HEK293 (cell line): ENCODE measurements around the gene NEURL1.

Source experiments
- CTCF ChIA-PET: fragments of 350-600 bp; formaldehyde crosslinking; extraction: SDS; loops from one replicate; lab custom pipeline; 2021; ENCODE audit warnings: antibody characterized with exemption; lab: Yijun Ruan, JAX
- POLR2A ChIA-PET: fragments of 300-600 bp; formaldehyde crosslinking; extraction: SDS; loops from one replicate; lab custom pipeline; 2020; ENCODE audit warnings: antibody characterized with exemption, inconsistent platforms; lab: Yijun Ruan, JAX
- H3K27ac ChIP-seq: fragments of 200-500 bp; sonication (Bioruptor generic); 2 replicates; pipeline ENCODE4 v1.5.1; 2014; ENCODE audit warnings: low read depth, low read length, control low read depth, inconsistent platforms; ENCODE audit errors: extremely low read depth
- H3K36me3 ChIP-seq, 2 experiments: fragments of 200-500 bp in 1 of 2; sonication (Bioruptor generic) in 1 of 2; 1 replicate in 1 of 2; 2 replicates in 1 of 2; pipeline ENCODE4 v1.5.1; 2014 to 2017; ENCODE audit warnings: inconsistent platforms in 2 of 2, low read length in 2 of 2; ENCODE audit not compliant: control insufficient read depth in 2 of 2, insufficient read depth in 1 of 2
- H3K4me1 ChIP-seq: fragments of 200-500 bp; sonication (Bioruptor generic); 2 replicates; pipeline ENCODE4 v1.5.1; 2014; ENCODE audit warnings: mild to moderate bottlenecking, low read length, inconsistent platforms; ENCODE audit not compliant: control insufficient read depth, insufficient read depth
- H3K4me3 ChIP-seq: 2 replicates; pipeline ENCODE4 v1.5.1; 2011; ENCODE audit warnings: low read depth, mild to moderate bottlenecking, control low read depth, low read length, moderate library complexity
- H3K9me3 ChIP-seq: fragments of 200-500 bp; sonication (Bioruptor generic); 2 replicates; pipeline ENCODE4 v1.5.1; 2014; ENCODE audit warnings: low read depth, low read length, inconsistent platforms; ENCODE audit not compliant: control insufficient read depth, insufficient read depth
- BCL11B ChIP-seq: fragments of 450-650 bp; formaldehyde crosslinking; IDR thresholded peaks from 2 replicates; pipeline ENCODE4 v1.5.1; 2016; ENCODE audit warnings: low read depth, missing biosample characterization, missing genetic modification characterization
- KLF7 ChIP-seq: fragments of 450-650 bp; formaldehyde crosslinking; IDR thresholded peaks from 2 replicates; pipeline ENCODE4 v1.5.1; 2016; ENCODE audit warnings: missing biosample characterization, missing genetic modification characterization, borderline replicate concordance
- KLF9 ChIP-seq: fragments of 450-650 bp; formaldehyde crosslinking; IDR thresholded peaks from 2 replicates; pipeline ENCODE4 v1.5.1; 2016; ENCODE audit warnings: missing biosample characterization, missing genetic modification characterization, low read depth
- PRDM1 ChIP-seq: fragments of 450-650 bp; formaldehyde crosslinking; IDR thresholded peaks from 2 replicates; pipeline ENCODE4; 2016; ENCODE audit warnings: missing biosample characterization, missing genetic modification characterization
- SETDB1 ChIP-seq: IDR thresholded peaks from one replicate; pipeline ENCODE4 v1.6.1; 2017; ENCODE audit warnings: mild to moderate bottlenecking, low read length, moderate library complexity, mixed read lengths; ENCODE audit not compliant: insufficient read length
- WT1 ChIP-seq: fragments of 450-650 bp; formaldehyde crosslinking; IDR thresholded peaks from 2 replicates; pipeline ENCODE4 v1.5.1; 2016; ENCODE audit warnings: missing biosample characterization, missing genetic modification characterization
- ZBTB20 ChIP-seq: fragments of 450-650 bp; formaldehyde crosslinking; IDR thresholded peaks from 2 replicates; pipeline ENCODE4 v1.5.1; 2016; ENCODE audit warnings: missing biosample characterization, missing genetic modification characterization
- ZNF157 ChIP-seq: fragments of 450-650 bp; formaldehyde crosslinking; IDR thresholded peaks from 2 replicates; pipeline ENCODE4 v1.5.1; 2016; ENCODE audit warnings: missing biosample characterization, missing genetic modification characterization
- ZNF19 ChIP-seq: fragments of 450-650 bp; formaldehyde crosslinking; IDR thresholded peaks from 2 replicates; pipeline ENCODE4; 2016; ENCODE audit warnings: missing biosample characterization, missing genetic modification characterization, low read depth
- ZNF544 ChIP-seq: fragments of 450-650 bp; formaldehyde crosslinking; IDR thresholded peaks from 2 replicates; pipeline ENCODE4 v1.5.0; 2017; ENCODE audit warnings: missing biosample characterization, missing genetic modification characterization
- ZNF549 ChIP-seq: fragments of 450-650 bp; IDR thresholded peaks from 2 replicates; pipeline ENCODE4 v1.5.1; 2018; ENCODE audit warnings: missing biosample characterization, missing genetic modification characterization, mild to moderate bottlenecking, inconsistent platforms, moderate library complexity
- ZNF558 ChIP-seq: fragments of 450-650 bp; formaldehyde crosslinking; IDR thresholded peaks from 2 replicates; pipeline ENCODE4 v1.5.1; 2016; ENCODE audit warnings: missing biosample characterization, missing genetic modification characterization
- ZNF571 ChIP-seq: fragments of 450-650 bp; formaldehyde crosslinking; IDR thresholded peaks from 2 replicates; pipeline ENCODE4 v1.5.0; 2017; ENCODE audit warnings: missing biosample characterization, missing genetic modification characterization
- ZNF658 ChIP-seq: fragments of 450-650 bp; formaldehyde crosslinking; IDR thresholded peaks from 2 replicates; pipeline ENCODE4; 2016; ENCODE audit warnings: missing biosample characterization, missing genetic modification characterization
- ZNF707 ChIP-seq: fragments of 450-650 bp; formaldehyde crosslinking; IDR thresholded peaks from 2 replicates; pipeline ENCODE4 v1.5.1; 2016; ENCODE audit warnings: missing biosample characterization, missing genetic modification characterization
- ZNF785 ChIP-seq: fragments of 450-650 bp; formaldehyde crosslinking; IDR thresholded peaks from 2 replicates; pipeline ENCODE4 v1.5.1; 2016; ENCODE audit warnings: missing biosample characterization, missing genetic modification characterization
- ZNF792 ChIP-seq: fragments of 450-650 bp; formaldehyde crosslinking; IDR thresholded peaks from 2 replicates; pipeline ENCODE4 v1.5.1; 2016; ENCODE audit warnings: missing biosample characterization, missing genetic modification characterization
- TF ChIP-seq, protein P1 (sequence below): fragments of 450-650 bp; formaldehyde crosslinking; conservative IDR thresholded peaks from 2 replicates; pipeline ENCODE4 v1.5.1; 2016; ENCODE audit warnings: low read depth, missing biosample characterization, missing genetic modification characterization
- TF ChIP-seq, protein P2 (sequence below): fragments of 450-650 bp; formaldehyde crosslinking; IDR thresholded peaks from 2 replicates; pipeline ENCODE4 v1.5.1; 2016; ENCODE audit warnings: missing biosample characterization, missing genetic modification characterization
- TF ChIP-seq, protein P3 (sequence below): fragments of 450-650 bp; formaldehyde crosslinking; IDR thresholded peaks from 2 replicates; pipeline ENCODE4 v1.5.1; 2016; ENCODE audit warnings: missing biosample characterization, missing genetic modification characterization
- TF ChIP-seq, protein P4 (sequence below): fragments of 450-650 bp; IDR thresholded peaks from 2 replicates; pipeline ENCODE4 v1.5.1; 2018; ENCODE audit warnings: missing biosample characterization, mild to moderate bottlenecking, missing genetic modification characterization

NEURL1 gene

DNA sequence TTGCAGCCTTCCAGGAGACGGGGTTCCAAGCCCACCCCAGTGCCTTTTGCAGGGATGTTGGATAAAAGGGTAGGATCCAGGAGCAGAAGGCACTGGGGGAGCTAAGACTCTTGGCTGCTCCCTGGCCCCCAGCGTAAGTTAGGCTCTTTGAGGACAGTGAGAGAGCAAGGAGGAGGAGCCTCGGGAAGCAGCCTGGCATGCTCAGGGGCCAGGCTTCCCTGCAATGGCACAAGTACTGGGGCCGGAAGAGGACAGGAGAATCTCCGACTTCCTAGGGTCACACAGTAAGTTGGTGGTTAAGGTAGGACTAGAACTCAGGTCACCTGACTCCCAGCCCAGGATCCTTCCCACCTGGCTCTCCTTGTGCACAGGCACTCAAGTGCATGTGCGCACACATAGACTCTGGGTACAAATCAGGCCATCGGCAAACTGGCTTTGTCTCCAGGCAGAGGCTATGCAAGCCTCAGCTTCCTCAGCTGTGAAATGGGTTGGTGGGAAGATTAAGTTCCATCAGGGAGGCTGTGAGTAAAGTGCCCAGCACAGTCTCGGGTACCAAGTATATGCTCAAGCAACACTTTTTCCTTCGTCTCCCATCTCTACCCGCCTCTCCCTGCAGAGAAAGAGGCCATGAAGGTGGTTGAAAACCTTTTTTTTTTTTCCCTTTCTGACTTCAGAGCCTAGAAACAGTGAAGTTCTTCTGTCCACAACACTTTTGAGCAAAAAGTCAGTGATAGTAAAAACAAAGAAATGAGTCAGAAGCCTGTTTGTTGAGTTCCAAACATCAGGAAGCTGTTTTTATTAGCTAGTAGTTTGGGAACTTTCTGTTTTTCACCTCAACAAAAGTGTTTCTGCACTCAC is 79.1 kb downstream of the NEURL1 start:
- POLR2A ChIA-PET, result interaction anchor here (0.6 to 0.7 kb wide), 2 partner anchors 15 to 80 kb away, joined by 4 read pairs; no protein-coding TSS in a partner anchor
- CTCF ChIA-PET, result interaction anchor here (0.7 to 1.5 kb wide), 3 partner anchors 8 to 23 kb away, joined by 3 to 7 read pairs (median 4); no protein-coding TSS in a partner anchor
- no peak overlapping the region for H3K27ac ChIP-seq
- no peak overlapping the region for H3K4me3 ChIP-seq
- H3K4me1 ChIP-seq, result peaks cover 3% of the 10 kb centered on the region; the same call in 1 of the 2 replicates
- TF ChIP-seq ZNF785 (no peak), BCL11B (no peak), ZBTB20 (tag by site-specific recombination) (no peak), SETDB1 (no peak)
- TF ChIP-seq, protein P1, sequence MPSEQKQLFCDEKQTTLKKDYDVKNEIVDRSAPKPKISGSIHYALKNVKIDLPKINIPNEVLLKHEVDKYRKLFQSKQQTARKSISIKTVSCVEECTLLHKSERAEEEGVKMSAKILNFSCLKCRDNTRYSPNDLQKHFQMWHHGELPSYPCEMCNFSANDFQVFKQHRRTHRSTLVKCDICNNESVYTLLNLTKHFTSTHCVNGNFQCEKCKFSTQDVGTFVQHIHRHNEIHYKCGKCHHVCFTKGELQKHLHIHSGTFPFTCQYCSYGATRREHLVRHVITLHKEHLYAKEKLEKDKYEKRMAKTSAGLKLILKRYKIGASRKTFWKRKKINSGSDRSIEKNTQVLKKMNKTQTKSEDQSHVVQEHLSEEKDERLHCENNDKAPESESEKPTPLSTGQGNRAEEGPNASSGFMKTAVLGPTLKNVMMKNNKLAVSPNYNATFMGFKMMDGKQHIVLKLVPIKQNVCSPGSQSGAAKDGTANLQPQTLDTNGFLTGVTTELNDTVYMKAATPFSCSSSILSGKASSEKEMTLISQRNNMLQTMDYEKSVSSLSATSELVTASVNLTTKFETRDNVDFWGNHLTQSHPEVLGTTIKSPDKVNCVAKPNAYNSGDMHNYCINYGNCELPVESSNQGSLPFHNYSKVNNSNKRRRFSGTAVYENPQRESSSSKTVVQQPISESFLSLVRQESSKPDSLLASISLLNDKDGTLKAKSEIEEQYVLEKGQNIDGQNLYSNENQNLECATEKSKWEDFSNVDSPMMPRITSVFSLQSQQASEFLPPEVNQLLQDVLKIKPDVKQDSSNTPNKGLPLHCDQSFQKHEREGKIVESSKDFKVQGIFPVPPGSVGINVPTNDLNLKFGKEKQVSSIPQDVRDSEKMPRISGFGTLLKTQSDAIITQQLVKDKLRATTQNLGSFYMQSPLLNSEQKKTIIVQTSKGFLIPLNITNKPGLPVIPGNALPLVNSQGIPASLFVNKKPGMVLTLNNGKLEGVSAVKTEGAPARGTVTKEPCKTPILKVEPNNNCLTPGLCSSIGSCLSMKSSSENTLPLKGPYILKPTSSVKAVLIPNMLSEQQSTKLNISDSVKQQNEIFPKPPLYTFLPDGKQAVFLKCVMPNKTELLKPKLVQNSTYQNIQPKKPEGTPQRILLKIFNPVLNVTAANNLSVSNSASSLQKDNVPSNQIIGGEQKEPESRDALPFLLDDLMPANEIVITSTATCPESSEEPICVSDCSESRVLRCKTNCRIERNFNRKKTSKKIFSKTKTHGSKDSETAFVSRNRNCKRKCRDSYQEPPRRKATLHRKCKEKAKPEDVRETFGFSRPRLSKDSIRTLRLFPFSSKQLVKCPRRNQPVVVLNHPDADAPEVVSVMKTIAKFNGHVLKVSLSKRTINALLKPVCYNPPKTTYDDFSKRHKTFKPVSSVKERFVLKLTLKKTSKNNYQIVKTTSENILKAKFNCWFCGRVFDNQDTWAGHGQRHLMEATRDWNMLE (tag by site-specific recombination), result no peak
- TF ChIP-seq, protein P2, sequence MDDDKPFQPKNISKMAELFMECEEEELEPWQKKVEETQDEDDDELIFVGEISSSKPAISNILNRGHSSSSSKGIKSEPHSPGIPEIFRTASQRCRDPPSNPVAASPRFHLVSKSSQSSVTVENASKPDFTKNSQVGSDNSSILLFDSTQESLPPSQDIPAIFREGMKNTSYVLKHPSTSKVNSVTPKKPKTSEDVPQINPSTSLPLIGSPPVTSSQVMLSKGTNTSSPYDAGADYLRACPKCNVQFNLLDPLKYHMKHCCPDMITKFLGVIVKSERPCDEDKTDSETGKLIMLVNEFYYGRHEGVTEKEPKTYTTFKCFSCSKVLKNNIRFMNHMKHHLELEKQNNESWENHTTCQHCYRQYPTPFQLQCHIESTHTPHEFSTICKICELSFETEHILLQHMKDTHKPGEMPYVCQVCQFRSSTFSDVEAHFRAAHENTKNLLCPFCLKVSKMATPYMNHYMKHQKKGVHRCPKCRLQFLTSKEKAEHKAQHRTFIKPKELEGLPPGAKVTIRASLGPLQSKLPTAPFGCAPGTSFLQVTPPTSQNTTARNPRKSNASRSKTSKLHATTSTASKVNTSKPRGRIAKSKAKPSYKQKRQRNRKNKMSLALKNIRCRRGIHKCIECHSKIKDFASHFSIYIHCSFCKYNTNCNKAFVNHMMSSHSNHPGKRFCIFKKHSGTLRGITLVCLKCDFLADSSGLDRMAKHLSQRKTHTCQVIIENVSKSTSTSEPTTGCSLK (tag by site-specific recombination), result no peak
- H3K9me3 ChIP-seq, result no peaks in the 10 kb centered on the region
- H3K36me3 ChIP-seq, result no peaks in the 10 kb centered on the region

DNA sequence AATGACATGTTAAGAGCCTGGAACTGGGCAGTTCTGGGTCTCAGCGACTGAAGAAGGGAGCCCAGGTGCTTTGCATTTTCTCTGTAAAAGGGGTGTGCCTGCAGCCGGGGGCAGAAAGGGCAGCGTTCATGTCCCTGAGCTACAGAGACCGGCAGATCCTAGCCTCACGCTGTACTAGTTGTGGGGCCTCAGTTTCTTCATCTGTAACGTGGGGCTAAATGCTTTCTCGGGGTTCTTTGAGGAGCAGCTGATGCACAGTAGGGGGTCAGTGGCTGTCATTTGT is 79.6 kb downstream of the NEURL1 start:
- Histone ChIP-seq H3K27ac (no peak overlapping the region), H3K9me3 (no peaks in the 10 kb centered on the region), H3K4me1 (peaks cover 3% of the 10 kb centered on the region; the same call in 1 of the 2 replicates), H3K36me3 (no peaks in the 10 kb centered on the region), H3K4me3 (no peak overlapping the region)
- ChIA-PET CTCF (interaction anchor here (0.6 to 1.5 kb wide), 4 partner anchors 9 to 28 kb away, joined by 3 to 7 read pairs (median 4); no protein-coding TSS in a partner anchor), POLR2A (interaction anchor here (0.6 to 0.7 kb wide), 2 partner anchors 15 to 81 kb away, joined by 4 read pairs; no protein-coding TSS in a partner anchor)
- TF ChIP-seq, protein P3, sequence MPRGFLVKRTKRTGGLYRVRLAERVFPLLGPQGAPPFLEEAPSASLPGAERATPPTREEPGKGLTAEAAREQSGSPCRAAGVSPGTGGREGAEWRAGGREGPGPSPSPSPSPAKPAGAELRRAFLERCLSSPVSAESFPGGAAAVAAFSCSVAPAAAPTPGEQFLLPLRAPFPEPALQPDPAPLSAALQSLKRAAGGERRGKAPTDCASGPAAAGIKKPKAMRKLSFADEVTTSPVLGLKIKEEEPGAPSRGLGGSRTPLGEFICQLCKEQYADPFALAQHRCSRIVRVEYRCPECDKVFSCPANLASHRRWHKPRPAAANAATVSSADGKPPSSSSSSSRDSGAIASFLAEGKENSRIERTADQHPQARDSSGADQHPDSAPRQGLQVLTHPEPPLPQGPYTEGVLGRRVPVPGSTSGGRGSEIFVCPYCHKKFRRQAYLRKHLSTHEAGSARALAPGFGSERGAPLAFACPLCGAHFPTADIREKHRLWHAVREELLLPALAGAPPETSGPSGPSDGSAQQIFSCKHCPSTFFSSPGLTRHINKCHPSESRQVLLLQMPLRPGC, result no peak
- no peak for TF ChIP-seq ZNF571 (tag by site-specific recombination)
- no peak for TF ChIP-seq ZNF544 (tag by site-specific recombination)
- TF ChIP-seq KLF7 (tag by site-specific recombination), result no peak
- no peak for TF ChIP-seq PRDM1 (tag by site-specific recombination)
- no peak for TF ChIP-seq ZNF157
- TF ChIP-seq WT1 (tag by site-specific recombination), result no peak
- no peak for TF ChIP-seq BCL11B
- no peak for TF ChIP-seq ZNF19 (tag by site-specific recombination)
- TF ChIP-seq ZNF558, result no peak
- no peak for TF ChIP-seq ZNF549 (tag by site-specific recombination)
- no peak for TF ChIP-seq ZNF707 (tag by site-specific recombination)
- TF ChIP-seq ZNF658 (tag by site-specific recombination), result no peak
- TF ChIP-seq, protein P4, sequence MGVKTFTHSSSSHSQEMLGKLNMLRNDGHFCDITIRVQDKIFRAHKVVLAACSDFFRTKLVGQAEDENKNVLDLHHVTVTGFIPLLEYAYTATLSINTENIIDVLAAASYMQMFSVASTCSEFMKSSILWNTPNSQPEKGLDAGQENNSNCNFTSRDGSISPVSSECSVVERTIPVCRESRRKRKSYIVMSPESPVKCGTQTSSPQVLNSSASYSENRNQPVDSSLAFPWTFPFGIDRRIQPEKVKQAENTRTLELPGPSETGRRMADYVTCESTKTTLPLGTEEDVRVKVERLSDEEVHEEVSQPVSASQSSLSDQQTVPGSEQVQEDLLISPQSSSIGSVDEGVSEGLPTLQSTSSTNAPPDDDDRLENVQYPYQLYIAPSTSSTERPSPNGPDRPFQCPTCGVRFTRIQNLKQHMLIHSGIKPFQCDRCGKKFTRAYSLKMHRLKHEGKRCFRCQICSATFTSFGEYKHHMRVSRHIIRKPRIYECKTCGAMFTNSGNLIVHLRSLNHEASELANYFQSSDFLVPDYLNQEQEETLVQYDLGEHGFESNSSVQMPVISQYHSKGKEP (tag by site-specific recombination), result no peak
- TF ChIP-seq ZNF792 (tag by site-specific recombination), result no peak
- TF ChIP-seq KLF9 (tag by site-specific recombination), result no peak
